Fibroblast of villous mesenchyme (primary cell): ENCODE measurements around the gene PRTN3. TPM values are rescaled to one million over a fixed set of nuclear protein-coding genes. Genes with fewer than 3 reads are reported as not detected.

Source experiments
- DNase-seq: peaks from one replicate; pipeline ENCODE4 v3.0.0-alpha.2; 2010; ENCODE audit warnings: low read depth
- H3K4me3 ChIP-seq: 2 replicates; pipeline ENCODE4 v1.5.1; 2011; ENCODE audit warnings: low read depth, mild to moderate bottlenecking, low read length
- total RNA-seq: library from RNA; depleted of rRNA; stranded (reverse); fragments of >200 nt; gene quantifications from 2 replicates; pipeline ENCODE4 v1.2.3, GENCODE V29; 2012
- TF ChIP-seq, protein P1 (sequence below): IDR thresholded peaks from 2 replicates; pipeline ENCODE4 v1.5.1; 2012; ENCODE audit warnings: low read depth, mild to moderate bottlenecking, low read length; ENCODE audit not compliant: insufficient read depth

PRTN3 gene
- total RNA-seq, 1 donor = not detected

DNA sequence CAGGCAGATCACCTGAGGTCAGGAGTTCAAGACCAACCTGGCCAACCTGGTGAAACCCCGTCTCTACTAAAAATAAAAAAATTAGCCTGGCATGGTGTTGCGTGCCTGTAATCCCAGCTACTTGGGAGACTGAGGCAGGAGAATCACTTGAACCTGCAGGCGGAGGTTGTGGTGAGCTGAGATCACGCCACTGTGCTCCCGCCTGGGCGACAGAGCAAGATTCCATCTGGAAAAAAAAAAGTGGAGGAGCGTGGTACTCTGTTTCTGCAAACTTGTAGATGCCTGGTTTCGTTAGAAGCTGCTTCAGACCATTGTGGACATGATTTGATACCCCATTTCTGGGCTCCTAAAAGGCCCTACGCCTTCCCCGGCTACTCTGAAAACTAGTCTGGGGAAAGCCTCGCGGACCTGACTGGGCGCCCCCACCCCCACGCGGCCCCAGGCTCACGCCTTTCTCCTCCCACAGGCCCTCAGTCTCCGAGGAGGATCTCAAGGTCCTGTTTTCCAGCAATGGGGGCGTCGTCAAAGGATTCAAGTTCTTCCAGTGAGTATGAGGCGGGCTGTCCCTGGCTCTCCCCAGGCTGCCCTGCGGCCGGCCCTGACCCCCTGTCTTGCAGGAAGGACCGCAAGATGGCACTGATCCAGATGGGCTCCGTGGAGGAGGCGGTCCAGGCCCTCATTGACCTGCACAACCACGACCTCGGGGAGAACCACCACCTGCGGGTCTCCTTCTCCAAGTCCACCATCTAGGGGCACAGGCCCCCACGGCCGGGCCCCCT lies 30.5 kb upstream of the PRTN3 start:
- H3K4me3 ChIP-seq = no peak overlapping the region
- no peak for DNase-seq
- TF ChIP-seq, protein P1, sequence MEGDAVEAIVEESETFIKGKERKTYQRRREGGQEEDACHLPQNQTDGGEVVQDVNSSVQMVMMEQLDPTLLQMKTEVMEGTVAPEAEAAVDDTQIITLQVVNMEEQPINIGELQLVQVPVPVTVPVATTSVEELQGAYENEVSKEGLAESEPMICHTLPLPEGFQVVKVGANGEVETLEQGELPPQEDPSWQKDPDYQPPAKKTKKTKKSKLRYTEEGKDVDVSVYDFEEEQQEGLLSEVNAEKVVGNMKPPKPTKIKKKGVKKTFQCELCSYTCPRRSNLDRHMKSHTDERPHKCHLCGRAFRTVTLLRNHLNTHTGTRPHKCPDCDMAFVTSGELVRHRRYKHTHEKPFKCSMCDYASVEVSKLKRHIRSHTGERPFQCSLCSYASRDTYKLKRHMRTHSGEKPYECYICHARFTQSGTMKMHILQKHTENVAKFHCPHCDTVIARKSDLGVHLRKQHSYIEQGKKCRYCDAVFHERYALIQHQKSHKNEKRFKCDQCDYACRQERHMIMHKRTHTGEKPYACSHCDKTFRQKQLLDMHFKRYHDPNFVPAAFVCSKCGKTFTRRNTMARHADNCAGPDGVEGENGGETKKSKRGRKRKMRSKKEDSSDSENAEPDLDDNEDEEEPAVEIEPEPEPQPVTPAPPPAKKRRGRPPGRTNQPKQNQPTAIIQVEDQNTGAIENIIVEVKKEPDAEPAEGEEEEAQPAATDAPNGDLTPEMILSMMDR = no peak

DNA sequence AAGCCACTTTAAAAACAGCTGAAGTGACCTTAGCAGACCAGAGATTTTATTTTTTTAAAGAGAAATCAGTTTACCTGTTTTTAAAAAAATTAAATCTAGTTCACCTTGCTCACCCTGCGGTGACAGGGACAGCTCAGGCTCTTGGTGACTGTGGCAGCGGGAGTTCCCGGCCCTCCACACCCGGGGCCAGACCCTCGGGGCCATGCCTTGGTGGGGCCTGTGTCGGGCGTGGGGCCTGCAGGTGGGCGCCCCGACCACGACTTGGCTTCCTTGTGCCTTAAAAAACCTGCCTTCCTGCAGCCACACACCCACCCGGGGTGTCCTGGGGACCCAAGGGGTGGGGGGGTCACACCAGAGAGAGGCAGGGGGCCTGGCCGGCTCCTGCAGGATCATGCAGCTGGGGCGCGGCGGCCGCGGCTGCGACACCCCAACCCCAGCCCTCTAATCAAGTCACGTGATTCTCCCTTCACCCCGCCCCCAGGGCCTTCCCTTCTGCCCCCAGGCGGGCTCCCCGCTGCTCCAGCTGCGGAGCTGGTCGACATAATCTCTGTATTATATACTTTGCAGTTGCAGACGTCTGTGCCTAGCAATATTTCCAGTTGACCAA lies 29.8 kb upstream of the PRTN3 start:
- DNase-seq = no peak
- TF ChIP-seq, protein P1 = no peak
- no peak overlapping the region for H3K4me3 ChIP-seq

DNA sequence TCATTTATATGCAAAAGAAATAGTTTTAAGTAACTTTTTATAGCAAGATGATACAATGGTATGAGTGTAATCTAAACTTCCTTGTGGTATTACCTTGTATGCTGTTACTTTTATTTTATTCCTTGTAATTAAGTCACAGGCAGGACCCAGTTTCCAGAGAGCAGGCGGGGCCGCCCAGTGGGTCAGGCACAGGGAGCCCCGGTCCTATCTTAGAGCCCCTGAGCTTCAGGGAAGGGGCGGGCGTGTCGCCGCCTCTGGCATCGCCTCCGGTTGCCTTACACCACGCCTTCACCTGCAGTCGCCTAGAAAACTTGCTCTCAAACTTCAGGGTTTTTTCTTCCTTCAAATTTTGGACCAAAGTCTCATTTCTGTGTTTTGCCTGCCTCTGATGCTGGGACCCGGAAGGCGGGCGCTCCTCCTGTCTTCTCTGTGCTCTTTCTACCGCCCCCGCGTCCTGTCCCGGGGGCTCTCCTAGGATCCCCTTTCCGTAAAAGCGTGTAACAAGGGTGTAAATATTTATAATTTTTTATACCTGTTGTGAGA lies 29.2 kb upstream of the PRTN3 start:
- no peak for DNase-seq
- no peak overlapping the region for H3K4me3 ChIP-seq
- TF ChIP-seq, protein P1 = no peak

DNA sequence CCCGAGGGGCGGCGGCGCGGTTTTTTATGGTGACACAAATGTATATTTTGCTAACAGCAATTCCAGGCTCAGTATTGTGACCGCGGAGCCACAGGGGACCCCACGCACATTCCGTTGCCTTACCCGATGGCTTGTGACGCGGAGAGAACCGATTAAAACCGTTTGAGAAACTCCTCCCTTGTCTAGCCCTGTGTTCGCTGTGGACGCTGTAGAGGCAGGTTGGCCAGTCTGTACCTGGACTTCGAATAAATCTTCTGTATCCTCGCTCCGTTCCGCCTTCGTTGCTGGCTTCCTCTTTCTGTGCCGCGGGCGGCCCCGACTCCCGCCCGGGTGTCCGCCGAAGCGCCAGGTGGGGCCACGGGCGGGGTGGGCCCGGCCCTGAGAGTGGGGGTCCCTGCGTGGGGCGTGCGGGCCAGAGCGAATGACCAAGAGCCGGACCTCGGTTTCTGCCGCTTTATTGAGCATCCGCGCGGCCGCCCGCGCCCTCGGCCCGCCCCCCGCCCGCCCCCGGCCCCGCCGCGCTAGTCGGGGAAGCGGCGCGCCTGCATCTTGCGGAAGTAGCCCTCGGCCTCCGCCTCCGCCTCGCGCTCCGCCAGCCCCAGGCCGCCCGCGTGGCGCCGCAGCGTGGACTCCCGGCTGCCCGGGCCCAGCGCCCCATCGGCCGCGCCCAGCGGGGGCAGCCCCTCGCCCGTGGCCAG lies 28.6 kb upstream of the PRTN3 start:
- no peak for DNase-seq
- no peak overlapping the region for H3K4me3 ChIP-seq
- TF ChIP-seq, protein P1 = no peak

DNA sequence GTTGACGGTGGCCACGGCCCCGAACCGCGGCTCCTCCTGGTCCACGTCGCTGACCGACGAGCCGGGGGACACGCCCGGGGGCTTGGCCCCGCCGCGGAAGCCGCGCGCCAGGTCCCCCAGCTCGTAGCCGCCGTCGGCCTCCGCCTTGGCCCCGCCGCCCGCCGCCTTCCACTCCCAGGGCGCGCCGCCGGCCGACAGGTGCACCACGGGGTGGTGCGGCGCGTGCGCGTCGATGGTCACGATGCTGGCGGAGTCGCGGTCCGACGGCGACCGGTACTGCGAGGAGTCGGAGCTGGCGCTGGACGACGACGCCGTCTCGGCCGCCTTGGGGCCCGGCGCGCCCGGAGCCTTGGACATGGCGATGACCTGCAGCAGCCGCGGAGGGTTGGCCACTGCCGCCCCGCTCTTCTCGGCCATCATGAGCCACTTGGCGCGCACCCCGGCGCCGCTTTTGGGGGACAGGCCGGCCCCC lies 28.0 kb upstream of the PRTN3 start:
- TF ChIP-seq, protein P1 = no peak
- DNase-seq = no peak
- H3K4me3 ChIP-seq = no peak overlapping the region

DNA sequence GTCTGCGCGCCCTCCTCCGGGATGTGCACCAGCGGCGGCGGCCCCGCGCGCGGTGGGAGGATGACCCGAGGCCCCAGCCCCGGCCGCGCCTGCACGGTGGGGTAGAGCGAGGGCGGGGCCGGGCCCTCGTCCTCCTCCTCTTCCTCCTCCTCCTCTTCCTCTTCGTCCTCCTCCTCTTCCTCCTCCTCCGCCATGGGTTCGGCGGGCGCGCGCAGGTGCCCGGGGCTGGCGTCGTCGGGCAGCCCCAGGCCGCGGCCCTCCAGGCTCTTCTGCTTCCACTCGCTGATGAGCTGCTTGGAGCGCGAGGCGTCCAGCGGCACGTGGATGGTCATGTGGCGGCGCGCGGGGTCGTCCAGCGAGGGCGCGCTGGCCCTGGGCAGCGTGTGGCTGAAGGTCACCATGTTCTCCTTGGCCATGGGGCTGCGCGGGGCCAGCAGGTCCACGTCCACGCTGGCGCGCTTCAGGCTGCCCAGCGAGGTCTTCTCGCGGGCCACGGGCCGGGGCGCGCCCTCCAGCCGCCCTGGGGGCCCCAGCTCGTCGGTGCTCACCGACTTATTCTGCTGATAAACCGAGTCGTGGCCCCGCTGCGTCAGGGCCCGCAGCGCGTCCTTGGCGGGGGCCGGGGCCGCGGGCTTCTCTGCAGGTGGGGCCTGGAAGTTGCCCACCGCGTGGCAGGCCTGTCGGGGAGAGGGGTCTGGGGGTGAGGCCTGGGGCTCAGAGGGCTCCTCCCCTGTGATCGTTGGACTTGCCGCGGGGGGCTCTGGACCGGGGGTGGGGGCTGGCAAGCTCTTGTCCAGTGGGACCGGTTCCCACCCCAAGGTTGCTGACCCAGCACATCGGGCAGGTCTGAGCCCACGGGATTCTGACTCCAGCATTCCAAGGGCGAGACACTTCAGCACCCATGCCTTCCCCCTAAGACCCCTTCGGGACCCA lies 27.3 kb upstream of the PRTN3 start:
- TF ChIP-seq, protein P1 = no peak
- no peak for DNase-seq
- no peak overlapping the region for H3K4me3 ChIP-seq
